Neural progenitor cell (in vitro differentiated cells): ENCODE measurements around the gene ADGRV1. TPM values are rescaled to one million over a fixed set of nuclear protein-coding genes. Genes with fewer than 3 reads are reported as not detected.

Experiments
- DNase-seq: peaks from one replicate; pipeline ENCODE4 v3.0.0-alpha.2; 2016; ENCODE audit warnings: low spot score
- H2AFZ ChIP-seq: fragments of 200-600 bp; sonication (generic); replicated peaks from 2 replicates; pipeline ENCODE4 v1.6.1; 2016; ENCODE audit warnings: antibody characterized with exemption
- H3F3A ChIP-seq: fragments of 200-600 bp; sonication (generic); 2 replicates; pipeline ENCODE4 v1.6.1; 2016; ENCODE audit warnings: antibody characterized with exemption, low read depth
- H3K27ac ChIP-seq: fragments of 200-600 bp; sonication (generic); 2 replicates; pipeline ENCODE4 v1.5.1; 2016; ENCODE audit warnings: mild to moderate bottlenecking
- H3K27me3 ChIP-seq: fragments of 200-600 bp; sonication (generic); 2 replicates; pipeline ENCODE4 v1.6.1; 2016; ENCODE audit warnings: mild to moderate bottlenecking, moderate library complexity
- H3K36me3 ChIP-seq: fragments of 200-600 bp; sonication (generic); 2 replicates; pipeline ENCODE4 v1.5.1; 2016
- H3K4me1 ChIP-seq: fragments of 200-600 bp; sonication (generic); 2 replicates; pipeline ENCODE4 v1.6.1; 2016; ENCODE audit warnings: mixed run types
- H3K4me2 ChIP-seq: fragments of 200-600 bp; sonication (generic); 2 replicates; pipeline ENCODE4 v1.6.1; 2016
- H3K4me3 ChIP-seq: fragments of 200-600 bp; sonication (generic); 2 replicates; pipeline ENCODE4 v1.5.1; 2016
- H3K79me2 ChIP-seq: fragments of 200-600 bp; sonication (generic); 2 replicates; pipeline ENCODE4 v1.6.1; 2016; ENCODE audit warnings: low read depth
- H3K9ac ChIP-seq: fragments of 200-600 bp; sonication (generic); 2 replicates; pipeline ENCODE4 v1.6.1; 2016
- H3K9me3 ChIP-seq: fragments of 200-600 bp; sonication (generic); 2 replicates; pipeline ENCODE4 v1.5.1; 2016; ENCODE audit warnings: low read depth
- H4K20me1 ChIP-seq: fragments of 200-600 bp; sonication (generic); 2 replicates; pipeline ENCODE4 v1.6.1; 2016; ENCODE audit warnings: low read depth
- H3K27ac Mint-ChIP-seq: 3 replicates; pipeline ENCODE4 v1.8.0; 2021; ENCODE audit warnings: mixed read lengths
- H3K27me3 Mint-ChIP-seq: 2 replicates; pipeline ENCODE4 v1.8.0; 2022; ENCODE audit warnings: low read depth, mild to moderate bottlenecking, inconsistent platforms, moderate library complexity, mixed read lengths; ENCODE audit not compliant: insufficient read depth
- H3K36me3 Mint-ChIP-seq: 3 replicates; pipeline ENCODE4 v1.8.0; 2021; ENCODE audit warnings: mixed read lengths
- H3K4me1 Mint-ChIP-seq: 3 replicates; pipeline ENCODE4 v1.8.0; 2021; ENCODE audit warnings: mixed read lengths
- H3K4me3 Mint-ChIP-seq: 3 replicates; pipeline ENCODE4 v1.8.0; 2021; ENCODE audit warnings: mild to moderate bottlenecking, moderate library complexity, mixed read lengths
- H3K9me3 Mint-ChIP-seq: 3 replicates; pipeline ENCODE4 v1.8.0; 2020; ENCODE audit warnings: mixed read lengths
- EZH2 ChIP-seq: fragments of 200-600 bp; sonication (generic); IDR thresholded peaks from 2 replicates; pipeline ENCODE4 v1.6.1; 2017; ENCODE audit warnings: antibody characterized with exemption, mild to moderate bottlenecking, moderate library complexity
- EZH2phosphoT487 ChIP-seq: fragments of 200-600 bp; sonication (generic); IDR thresholded peaks from 2 replicates; pipeline ENCODE4 v1.6.1; 2017; ENCODE audit warnings: antibody characterized with exemption
- total RNA-seq: library from RNA; depleted of rRNA; stranded (reverse); fragments of >200 nt; gene quantifications from 2 replicates; pipeline ENCODE4 v1.2.3, GENCODE V29; 2015; ENCODE audit warnings: low replicate concordance
- TF ChIP-seq, protein P1 (sequence below): fragments of 200-600 bp; sonication (generic); IDR thresholded peaks from 2 replicates; pipeline ENCODE4 v1.5.1; 2017; ENCODE audit warnings: antibody characterized with exemption, mild to moderate bottlenecking

Gene ADGRV1
- total RNA-seq, 1 donor from 2014 or later, result 151 TPM

- Histone ChIP-seq H3K4me1 (no peaks in the 10 kb centered on the region), H3K9me3 (no peaks in the 10 kb centered on the region), H3F3A (no peaks in the 10 kb centered on the region), H3K27me3 (no peaks in the 10 kb centered on the region), H4K20me1 (no peaks in the 10 kb centered on the region), H3K36me3 (no peaks in the 10 kb centered on the region), H3K4me3 (no peak overlapping the region), H3K27ac (no peak overlapping the region), H3K79me2 (no peaks in the 10 kb centered on the region), H3K9ac (no peak overlapping the region), H2AFZ (no peak overlapping the region), H3K4me2 (no peak overlapping the region)
- Mint-ChIP-seq H3K27me3 (no peaks in the 10 kb centered on the region), H3K27ac (no peak overlapping the region), H3K9me3 (no peaks in the 10 kb centered on the region), H3K4me1 (no peaks in the 10 kb centered on the region), H3K36me3 (peaks cover 23% of the 10 kb centered on the region), H3K4me3 (no peak overlapping the region)
- no peak for DNase-seq
- no peak for TF ChIP-seq EZH2
- no peak for TF ChIP-seq EZH2phosphoT487
- TF ChIP-seq, protein P1, sequence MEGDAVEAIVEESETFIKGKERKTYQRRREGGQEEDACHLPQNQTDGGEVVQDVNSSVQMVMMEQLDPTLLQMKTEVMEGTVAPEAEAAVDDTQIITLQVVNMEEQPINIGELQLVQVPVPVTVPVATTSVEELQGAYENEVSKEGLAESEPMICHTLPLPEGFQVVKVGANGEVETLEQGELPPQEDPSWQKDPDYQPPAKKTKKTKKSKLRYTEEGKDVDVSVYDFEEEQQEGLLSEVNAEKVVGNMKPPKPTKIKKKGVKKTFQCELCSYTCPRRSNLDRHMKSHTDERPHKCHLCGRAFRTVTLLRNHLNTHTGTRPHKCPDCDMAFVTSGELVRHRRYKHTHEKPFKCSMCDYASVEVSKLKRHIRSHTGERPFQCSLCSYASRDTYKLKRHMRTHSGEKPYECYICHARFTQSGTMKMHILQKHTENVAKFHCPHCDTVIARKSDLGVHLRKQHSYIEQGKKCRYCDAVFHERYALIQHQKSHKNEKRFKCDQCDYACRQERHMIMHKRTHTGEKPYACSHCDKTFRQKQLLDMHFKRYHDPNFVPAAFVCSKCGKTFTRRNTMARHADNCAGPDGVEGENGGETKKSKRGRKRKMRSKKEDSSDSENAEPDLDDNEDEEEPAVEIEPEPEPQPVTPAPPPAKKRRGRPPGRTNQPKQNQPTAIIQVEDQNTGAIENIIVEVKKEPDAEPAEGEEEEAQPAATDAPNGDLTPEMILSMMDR, result no peak
These were observed 597.6 kb downstream of the ADGRV1 start for GRCh38 chr5:91156242-91156641.

GRCh38 chr5:91158011-91158410 lies 599.4 kb downstream of the ADGRV1 start:
- H3K36me3 Mint-ChIP-seq, result peaks cover 19% of the 10 kb centered on the region
- no peaks in the 10 kb centered on the region for H3K4me1 ChIP-seq
- H3K27ac Mint-ChIP-seq, result no peak overlapping the region
- H3K4me3 ChIP-seq, result no peak overlapping the region
- no peaks in the 10 kb centered on the region for H3K9me3 Mint-ChIP-seq
- H3K27me3 Mint-ChIP-seq, result no peaks in the 10 kb centered on the region
- TF ChIP-seq EZH2 (no peak), EZH2phosphoT487 (no peak)
- TF ChIP-seq, protein P1, result no peak
- no peak for DNase-seq
- no peak overlapping the region for H3K27ac ChIP-seq
- no peaks in the 10 kb centered on the region for H3K79me2 ChIP-seq
- no peak overlapping the region for H3K4me2 ChIP-seq
- peaks cover 11% of the 10 kb centered on the region for H3K4me1 Mint-ChIP-seq
- H2AFZ ChIP-seq, result no peak overlapping the region
- H3F3A ChIP-seq, result no peaks in the 10 kb centered on the region
- H3K36me3 ChIP-seq, result no peaks in the 10 kb centered on the region
- no peaks in the 10 kb centered on the region for H4K20me1 ChIP-seq
- no peak overlapping the region for H3K4me3 Mint-ChIP-seq
- H3K9me3 ChIP-seq, result no peaks in the 10 kb centered on the region
- no peaks in the 10 kb centered on the region for H3K27me3 ChIP-seq
- H3K9ac ChIP-seq, result no peak overlapping the region

GRCh38 chr5:91159647-91160046 lies 601.0 kb downstream of the ADGRV1 start:
- no peak overlapping the region for H3K4me3 Mint-ChIP-seq
- DNase-seq, result no peak
- H3K36me3 Mint-ChIP-seq, result peaks cover 17% of the 10 kb centered on the region
- H3K4me2 ChIP-seq, result no peak overlapping the region
- H3K4me1 ChIP-seq, result no peaks in the 10 kb centered on the region
- no peak overlapping the region for H3K27ac ChIP-seq
- H3K79me2 ChIP-seq, result no peaks in the 10 kb centered on the region
- H3K27me3 Mint-ChIP-seq, result no peaks in the 10 kb centered on the region
- no peak overlapping the region for H3K9ac ChIP-seq
- no peaks in the 10 kb centered on the region for H3K27me3 ChIP-seq
- no peak overlapping the region for H3K27ac Mint-ChIP-seq
- H4K20me1 ChIP-seq, result no peaks in the 10 kb centered on the region
- H3K9me3 ChIP-seq, result no peaks in the 10 kb centered on the region
- no peaks in the 10 kb centered on the region for H3F3A ChIP-seq
- no peaks in the 10 kb centered on the region for H3K9me3 Mint-ChIP-seq
- H3K4me3 ChIP-seq, result no peak overlapping the region
- peaks cover 12% of the 10 kb centered on the region for H3K4me1 Mint-ChIP-seq
- H3K36me3 ChIP-seq, result no peaks in the 10 kb centered on the region
- TF ChIP-seq EZH2, result no peak
- TF ChIP-seq, protein P1, result no peak
- TF ChIP-seq EZH2phosphoT487, result no peak
- H2AFZ ChIP-seq, result no peak overlapping the region
